ENCODE results near the gene SPATA31D1.

SPATA31D1 gene

GRCh38 chr9:82038897-82039296 is 50.3 kb downstream of the SPATA31D1 start:
- TF ChIP-seq CTCF (IDR thresholded peaks at IDR 0.05; ENCODE audit: unreplicated experiment in 3 of 3): no peak
- no peaks in the 10 kb centered on the region for H3K36me3 Mint-ChIP-seq (ENCODE audit: low read depth)
- no peaks in the 10 kb centered on the region for H3K27me3 Mint-ChIP-seq (ENCODE audit: low read depth)
- no peak overlapping the region for H3K4me3 Mint-ChIP-seq
- peaks cover 7% of the 10 kb centered on the region for H3K9me3 Mint-ChIP-seq
- H3K27ac Mint-ChIP-seq: no peak overlapping the region
- peaks cover 18% of the 10 kb centered on the region for H3K4me1 Mint-ChIP-seq
